Endometrium (tissue), 2 donors: Measurements from ENCODE around the gene RASSF7.
"Not testable (repeated sequence)": the region's sequence is repeated elsewhere in the genome, so short reads cannot be mapped to it uniquely, and the experiment has no call there.

Experiments used
- FAIRE-seq: peaks from 2 replicates; lab custom pipeline; 2012; peaks lifted over from hg19 to GRCh38; lab: Jason Lieb, UNC
- donor health status: control.
- donor health status: control.

Gene RASSF7, protein sequence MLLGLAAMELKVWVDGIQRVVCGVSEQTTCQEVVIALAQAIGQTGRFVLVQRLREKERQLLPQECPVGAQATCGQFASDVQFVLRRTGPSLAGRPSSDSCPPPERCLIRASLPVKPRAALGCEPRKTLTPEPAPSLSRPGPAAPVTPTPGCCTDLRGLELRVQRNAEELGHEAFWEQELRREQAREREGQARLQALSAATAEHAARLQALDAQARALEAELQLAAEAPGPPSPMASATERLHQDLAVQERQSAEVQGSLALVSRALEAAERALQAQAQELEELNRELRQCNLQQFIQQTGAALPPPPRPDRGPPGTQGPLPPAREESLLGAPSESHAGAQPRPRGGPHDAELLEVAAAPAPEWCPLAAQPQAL

DNA sequence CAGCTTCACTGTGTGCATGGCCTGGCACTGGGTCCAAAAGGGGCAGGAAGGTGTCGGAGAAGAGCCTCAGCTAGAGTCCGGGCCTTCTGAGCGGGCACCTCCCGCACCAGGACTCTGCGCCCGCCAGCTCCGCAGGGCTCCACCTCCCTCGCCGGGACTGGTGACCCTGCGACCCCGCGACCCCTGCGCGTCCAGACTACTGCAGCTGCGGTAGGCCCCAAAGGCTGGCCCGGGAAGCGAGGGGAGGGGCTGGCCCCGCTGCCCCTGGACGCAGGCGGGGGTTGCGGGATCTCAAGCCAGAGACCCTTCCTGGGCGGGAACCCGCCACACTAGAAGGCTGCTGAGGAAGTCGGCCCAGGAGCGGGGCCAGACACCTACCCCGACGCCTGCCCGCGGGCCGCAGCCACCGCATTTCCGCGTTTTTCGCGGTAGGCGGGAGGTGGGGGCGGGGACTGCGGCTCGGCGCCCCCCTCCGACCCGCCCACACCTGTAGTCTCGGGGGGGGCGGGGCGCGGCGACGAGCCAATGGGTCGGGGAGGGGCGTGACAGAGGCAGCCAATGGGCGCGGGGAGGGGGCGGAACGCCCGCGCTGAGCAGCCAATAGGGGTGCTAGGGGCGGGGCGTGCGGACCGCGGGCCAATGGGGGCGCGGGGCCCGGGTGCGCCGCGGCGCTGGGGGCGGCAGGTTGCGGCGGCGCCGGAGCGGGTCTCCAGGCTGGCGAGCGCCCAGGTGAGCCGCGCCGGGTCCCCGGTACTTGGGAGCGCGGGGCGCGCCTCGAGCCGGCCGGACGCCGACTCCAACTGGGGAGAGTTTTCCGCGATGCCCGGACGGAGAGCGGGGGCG, at the start of gene RASSF7, which contains the start of gene LMNTD2:
RASSF7 (plus strand) TSS at position 666 of the 843 bp plus-strand sequence. CDS start 799 bp downstream, outside the sequence.
LMNTD2 (minus strand) TSS at position 434 of the 843 bp plus-strand sequence; CDS start at position 412, 22 bp downstream.
- no peak for FAIRE-seq

DNA sequence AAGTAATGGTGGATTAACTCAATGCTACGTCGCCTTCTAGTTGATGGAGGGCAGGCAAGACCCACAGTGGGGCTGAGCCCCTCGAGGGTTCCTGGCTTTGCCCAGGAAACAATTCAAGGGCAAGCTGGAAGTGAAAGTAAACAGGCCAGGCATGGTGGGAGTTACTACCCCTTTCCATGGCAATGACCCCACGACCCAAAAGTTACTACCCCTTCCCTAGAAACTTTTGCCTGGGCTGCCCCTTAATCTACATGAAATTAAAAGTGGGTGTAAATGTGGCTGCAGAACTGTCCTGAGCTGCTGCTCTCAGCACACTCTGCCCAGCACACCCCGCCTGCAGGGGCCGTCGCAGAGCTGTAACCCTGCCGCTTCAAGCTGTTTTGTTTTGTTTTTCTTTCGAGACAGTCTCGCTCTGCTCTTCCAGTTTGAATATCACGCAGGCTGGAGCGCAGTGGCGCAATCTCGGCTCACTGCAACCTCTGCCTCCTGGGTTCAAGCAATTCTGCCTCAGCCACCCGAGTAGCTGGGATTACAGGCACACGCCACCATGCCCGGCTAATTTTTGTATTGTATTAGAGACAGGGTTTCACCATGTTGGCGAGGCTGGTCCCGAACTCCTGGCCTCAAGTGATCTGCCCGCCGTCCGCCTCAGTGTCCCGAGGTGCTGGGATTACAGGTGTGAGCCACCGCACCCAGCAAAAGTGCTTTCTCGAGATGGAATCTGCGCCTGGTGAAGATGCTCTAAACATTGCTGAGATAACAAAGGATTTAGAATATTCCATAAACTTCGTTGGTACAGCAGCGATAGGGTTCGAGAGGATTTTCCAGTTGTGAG, 47.8 kb upstream of the RASSF7 start:
- no peak for FAIRE-seq

DNA sequence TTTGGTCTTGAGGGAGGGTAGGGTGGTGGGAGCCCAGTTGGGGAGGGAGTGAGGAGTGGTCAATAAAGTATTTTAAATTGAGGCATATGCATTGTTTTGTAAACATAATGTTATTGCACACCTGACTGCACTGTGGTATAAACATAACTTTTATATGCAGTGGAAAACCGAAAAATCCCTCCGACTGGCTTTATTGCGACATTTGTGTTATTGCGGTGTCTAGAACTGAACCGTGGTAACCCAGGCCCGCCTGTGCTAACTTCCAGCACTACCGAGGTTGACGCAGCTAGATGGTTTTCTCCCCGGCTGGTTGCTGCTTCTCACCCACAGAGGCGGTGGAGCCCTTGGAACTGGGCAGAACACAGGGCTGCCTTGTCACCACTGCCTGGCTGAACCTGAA, 46.2 kb upstream of the RASSF7 start:
- no peak for FAIRE-seq

DNA sequence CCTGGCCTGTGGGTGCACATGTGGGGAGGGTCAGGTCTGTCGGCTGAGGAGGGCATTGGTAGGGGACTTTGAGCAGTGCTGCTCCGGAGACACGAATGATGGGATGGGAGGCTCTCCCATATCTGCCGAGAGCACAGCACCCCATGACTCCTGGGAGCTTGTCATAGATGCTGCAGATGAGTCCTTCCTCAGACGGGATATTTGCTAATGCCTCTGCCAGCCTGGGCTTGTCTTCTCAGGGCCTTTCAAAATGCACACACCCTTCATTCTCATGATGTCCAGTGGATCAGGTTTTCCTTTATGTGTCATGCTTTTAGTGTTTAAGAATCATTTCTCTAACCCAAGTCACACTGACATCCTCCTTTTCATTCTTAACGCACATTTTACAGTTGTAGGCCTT, 45.6 kb upstream of the RASSF7 start:
- FAIRE-seq: no peak

DNA sequence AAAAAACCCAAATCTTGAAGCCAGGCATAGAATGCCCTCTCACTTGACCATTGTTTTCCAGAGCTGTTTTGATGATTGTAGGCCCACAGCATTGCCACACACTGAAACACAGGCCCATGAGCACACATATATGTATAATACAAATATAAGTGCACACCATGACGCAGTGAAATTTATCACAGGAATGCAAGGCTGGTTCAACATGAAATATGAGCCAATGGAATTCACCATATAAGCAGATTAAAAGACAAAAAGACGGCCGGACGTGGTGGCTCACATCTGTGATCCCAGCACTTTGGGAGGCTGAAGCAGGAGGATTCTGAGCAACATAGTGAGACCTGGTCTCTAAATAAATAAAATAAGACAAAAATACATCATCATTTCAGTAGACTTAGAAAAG, 44.4 kb upstream of the RASSF7 start:
- no peak for FAIRE-seq

DNA sequence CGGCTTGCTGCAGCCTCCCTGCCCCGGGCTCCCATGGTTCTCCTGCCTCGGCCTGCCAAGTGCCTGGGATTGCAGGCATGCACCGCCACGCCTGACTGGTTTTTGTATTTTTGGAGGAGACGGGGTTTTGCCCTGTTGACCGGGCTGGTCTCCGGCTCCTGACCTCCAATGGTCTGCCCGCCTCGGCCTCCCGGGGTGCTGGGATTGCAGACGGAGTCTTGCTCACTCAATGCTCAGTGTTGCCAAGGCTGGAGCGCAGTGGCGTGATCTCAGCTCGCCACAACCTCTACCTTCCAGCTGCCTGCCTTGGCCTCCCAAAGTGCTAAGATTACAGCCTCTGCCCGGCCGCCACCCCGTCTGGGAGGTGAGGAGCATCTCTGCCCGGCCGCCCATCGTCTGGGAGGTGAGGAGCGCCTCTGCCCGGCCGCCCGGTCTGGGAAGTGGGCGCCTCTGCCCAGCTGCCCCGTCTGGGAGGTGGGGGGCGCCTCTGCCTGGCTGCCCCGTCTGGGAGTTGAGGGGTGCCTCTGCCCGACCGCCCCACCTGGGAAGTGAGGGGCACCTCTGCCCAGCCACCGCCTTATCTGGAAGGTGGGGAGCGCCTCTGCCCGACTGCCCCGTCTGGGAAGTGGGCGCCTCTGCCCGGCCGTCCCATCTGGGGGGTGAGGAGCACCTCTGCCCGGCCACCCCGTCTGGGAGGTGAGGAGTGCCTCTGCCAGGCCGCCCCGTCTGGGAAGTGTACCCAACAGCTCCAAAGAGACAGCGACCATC, 43.7 kb upstream of the RASSF7 start:
- not testable (repeated sequence) for FAIRE-seq

DNA sequence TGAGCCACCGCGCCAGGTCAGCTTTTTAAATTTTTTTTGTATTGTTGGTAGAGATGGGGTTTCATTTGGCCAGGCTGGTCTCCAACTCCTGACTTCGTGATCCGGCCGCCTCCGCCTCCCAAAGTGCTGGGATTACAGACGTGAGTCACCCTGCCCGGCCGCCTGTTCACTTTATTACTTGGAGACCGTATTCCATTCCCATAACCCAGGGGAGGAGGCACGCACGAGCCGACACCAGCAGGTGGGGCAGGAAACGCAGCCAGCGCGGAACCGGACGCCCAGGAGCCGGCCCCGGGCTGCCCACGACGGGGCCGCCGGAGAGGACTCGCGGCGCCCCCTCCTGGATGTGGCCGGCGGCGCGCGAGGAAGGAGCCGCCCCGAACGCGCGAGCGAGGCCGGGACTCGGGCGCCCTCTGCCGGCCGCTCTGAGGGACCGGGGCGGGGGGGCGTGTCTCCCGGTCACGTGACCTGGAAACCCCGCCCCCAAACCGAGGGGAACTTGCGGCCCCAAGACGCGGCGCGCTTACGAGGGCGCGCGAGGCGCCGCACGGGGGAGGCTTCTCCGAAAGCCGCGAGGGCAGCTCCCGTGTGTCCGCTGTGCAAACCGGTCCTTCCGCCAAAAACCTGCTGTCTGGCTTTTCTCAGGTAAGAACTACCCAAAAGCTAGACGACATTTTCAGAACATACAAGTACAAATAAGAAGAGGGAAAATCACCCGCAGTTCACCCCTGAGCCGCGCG, 42.1 kb upstream of the RASSF7 start:
- FAIRE-seq: no peak

DNA sequence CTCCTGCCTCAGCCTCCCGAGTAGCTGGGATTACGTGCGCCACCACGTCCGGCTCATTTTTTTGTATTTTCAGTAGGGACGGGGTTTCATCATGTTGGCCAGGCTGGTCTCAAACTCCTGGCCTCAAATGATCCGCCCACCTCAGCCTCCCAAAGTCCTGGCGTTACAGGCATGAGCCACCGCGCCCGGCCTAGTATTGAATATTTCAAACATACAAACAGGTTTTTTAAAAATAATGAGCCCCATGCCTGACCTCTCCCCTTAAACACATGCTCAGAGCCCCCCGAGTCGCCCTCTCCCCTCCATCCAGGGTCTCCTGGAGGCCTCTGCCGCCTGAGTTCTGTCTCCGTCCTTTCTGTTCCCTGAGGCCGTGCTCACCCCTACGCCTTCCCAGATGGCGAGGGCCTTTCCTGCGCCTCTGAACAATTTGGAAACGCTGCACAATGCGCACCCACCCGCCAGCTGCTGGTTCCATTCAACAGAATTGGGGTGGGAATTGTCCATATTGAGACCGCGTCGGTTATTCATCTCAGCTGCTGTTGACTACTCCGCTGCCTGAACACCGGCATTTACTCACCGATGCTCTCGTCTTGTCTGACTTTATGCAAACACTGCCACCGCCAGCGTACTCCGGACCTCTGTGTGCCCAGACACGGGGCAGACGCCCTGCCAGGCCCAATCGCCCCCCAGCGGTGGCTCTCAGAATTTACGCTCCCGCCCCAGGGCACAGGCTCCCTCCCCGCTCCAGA, 40.2 kb upstream of the RASSF7 start:
- FAIRE-seq: no peak

DNA sequence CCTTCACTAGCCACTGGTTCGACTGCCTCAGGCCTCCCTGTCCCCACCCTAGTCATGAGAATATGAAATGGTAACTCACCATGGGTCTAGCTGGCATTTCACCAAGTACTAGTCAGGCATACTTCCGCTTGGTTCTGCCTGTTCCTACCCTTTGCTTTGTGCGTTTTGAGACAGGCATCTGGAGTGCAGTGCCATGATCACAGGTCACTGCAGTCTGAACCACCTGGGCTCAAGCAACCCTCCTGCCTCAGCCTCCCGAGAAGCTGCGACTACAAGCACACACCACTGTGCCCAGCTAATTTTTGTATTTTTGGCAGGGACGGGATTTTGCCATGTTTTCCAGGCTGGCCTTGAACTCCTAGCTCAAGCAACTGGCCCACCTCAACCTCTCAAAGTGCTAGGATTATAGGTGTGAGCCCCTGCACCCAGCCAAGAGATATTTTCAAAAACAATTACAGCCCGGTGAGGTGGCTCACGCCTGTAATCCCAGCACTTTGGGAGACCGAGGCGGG, 39.5 kb upstream of the RASSF7 start:
- no peak for FAIRE-seq

DNA sequence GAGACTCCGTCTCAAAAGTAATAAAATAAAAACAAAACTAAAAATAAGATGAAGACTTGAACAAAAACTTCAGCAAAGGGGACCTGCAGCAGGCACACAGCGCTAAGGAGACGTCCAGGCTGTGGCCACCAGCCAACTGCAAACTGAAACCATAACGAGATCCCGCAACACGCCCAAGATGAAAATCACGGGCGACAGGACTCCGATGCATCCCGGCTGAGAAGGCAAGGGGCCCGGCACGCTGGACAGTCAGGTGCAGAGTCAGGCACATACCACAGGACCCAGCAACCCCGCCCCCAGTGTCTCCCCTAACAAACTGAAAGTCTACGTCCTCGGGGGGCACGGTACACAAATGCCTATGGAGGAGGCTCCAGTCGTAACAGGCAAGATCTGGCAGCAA, 34.6 kb upstream of the RASSF7 start:
- FAIRE-seq: no peak

DNA sequence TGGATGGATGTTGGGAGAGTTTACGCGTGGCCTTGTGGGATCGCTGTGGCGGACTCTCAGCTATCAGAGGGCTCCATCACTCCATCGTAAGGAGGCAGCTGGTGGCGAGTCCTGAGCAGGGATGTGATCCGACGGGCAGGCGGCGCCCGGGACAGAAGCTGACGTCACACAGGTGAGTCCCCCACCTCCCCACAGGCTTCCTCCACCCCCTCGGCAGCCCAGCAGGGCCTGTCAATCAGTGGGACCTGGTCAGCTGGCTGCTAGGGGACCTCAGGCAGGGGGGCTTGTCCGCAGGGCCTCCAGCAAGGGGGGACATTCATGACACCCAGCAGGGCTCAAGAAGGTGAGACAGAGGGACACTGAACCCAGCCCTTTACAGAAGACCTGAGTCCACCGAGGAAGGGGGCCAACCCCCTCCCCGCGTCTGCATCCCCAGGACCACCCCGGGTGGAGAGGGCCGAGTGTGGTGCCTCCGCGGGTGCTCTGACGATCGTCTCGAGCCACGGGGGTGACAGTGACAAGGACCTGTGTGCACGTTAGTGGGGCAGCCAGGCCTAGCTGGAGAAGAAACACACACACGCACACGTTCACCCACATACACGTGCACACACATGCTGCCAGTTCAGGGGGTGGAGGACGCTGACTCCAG, 32.5 kb upstream of the RASSF7 start:
- FAIRE-seq: no peak

DNA sequence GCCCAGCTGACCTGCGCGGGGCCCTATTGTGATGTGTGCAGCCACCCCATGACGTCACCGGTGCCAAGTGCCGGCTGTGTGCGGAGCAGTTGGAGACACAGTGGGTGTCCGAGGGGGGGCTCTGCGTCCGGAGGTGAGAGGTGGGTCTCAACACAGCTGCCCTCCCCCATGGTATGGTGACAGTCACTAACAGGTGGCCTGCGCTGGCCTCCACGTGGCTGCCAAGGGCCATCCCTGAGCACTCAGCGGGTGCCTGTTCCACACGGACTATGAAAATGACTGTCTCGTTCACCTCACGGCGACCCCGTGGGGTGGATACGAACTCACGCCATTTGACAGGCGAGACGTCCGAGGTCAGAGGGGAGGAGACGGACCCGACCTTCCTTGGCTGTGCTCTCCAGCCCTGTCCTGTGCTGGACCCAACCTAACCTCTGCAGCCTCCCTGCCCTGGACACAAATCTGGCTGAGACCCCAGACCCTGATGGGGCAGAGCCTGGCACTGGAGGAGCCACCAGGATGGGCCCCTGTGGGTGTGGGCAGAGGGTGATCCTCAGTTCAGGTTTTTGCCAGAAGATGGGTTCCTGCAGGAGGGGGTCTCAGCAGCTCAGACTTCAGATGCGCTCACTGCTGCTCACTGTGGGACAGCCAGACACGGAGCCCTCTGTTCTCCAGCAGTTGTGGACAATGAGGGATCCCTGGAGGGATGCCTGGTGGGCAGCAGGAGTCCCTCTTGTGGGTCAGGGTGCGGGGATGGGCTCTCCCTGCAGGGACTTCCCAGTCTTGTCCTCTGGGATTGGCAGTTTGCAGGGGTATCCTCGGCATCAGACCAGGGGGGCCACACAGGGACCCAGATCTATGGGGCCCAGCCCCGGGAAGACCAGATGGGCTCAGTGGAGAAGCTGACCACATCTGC, 31.7 kb upstream of the RASSF7 start:
- FAIRE-seq: no peak

DNA sequence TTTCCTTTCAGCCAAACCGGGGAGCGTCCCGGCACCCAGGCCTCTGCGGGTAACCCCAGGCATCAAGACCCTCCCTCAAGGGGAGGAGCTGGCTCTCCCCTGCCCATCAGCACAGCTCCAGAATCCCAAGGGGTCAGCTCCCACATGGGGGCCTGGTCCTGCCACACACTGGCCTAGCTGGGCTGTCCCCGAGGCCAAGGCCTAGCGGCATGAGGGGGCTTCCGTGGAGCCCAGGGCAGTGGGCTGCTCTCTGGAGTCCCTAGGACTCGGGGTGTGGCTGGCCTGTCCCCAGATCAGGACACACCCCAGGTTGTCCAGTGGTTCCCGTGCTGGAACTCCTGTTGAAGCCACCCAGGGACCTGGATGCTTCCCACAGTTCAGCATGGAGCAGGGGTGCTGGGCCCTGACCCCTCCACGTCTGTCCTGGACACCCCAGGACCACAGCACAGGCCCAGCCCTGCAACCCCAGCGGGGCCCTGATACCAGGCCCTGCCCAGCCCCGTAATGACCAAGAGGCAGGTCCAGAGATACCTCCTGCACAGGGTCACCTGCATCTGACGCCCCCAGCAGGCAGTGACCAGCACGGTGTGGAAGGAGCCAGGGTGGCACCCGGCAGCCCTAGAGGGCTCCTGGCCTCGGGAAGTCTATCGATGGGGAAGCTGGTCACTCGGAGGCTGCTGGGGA, 30.9 kb upstream of the RASSF7 start:
- no peak for FAIRE-seq

DNA sequence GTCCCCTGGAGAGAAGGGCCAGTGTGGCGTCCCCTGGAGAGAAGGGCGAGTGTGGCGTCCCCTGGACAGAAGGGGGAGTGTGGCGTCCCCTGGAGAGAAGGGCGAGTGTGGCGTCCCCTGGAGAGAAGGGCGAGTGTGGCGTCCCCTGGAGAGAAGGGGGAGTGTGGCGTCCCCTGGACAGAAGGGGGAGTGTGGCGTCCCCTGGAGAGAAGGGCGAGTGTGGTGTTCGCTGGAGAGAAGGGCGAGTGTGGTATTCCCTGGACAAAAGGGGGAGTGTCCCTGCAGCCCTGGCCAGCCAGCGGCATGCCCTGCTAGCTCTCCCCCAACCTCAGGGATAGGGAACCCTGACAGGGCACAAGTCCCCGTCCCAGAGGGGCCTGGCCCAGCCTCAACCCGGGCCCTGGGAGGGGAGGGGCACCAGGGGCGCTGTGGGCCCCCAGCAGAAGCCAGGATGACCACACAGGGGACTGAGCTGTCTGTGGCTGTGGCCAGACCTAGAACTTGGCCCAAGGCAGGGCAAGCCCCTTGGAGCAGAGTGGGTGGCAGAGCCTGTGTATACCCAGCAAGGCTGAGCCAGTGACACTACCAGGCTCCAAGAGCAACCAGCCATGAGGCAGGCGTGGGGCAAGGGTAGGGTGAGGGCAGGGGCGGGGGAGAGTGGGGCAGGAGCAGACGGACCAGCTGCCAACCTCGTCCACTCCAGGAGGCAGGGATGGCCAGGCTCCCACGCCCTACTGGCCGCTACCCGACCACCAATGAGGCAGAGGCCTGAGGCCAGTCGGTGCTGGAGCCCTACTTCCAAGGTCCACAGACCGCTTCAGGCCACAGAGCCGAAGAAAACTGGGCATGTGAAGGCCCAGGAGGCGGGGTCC, 29.6 kb upstream of the RASSF7 start:
- no peak for FAIRE-seq

DNA sequence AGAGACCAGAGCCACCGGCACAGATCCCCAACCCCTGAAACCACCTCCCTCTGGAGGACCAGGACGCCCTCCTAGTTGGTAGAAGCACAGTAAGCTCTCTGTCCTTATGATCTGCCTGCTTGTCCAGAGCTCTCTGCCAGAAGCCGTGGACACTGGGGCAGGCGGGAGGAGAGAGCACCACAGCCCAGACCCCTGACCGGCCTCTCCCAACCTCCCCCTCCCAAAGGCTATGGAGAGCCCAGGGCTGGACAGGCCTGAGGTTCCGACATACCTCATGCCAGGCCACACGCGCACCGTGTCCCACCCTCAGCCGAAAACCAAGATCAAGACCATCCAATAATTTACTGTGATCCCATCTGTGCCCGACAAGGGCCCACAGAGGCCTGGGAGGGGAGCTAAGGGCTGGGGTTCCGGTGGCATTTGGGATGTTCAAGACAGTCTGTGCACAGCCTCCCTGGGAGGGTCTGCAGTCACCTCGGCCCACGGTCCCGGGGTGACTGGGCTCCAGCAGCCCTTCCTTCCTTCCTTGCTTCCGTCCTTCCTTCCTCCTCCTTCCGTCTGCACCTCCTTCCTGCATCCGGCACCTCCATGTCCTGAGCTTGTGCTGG, 28.7 kb upstream of the RASSF7 start:
- no peak for FAIRE-seq

DNA sequence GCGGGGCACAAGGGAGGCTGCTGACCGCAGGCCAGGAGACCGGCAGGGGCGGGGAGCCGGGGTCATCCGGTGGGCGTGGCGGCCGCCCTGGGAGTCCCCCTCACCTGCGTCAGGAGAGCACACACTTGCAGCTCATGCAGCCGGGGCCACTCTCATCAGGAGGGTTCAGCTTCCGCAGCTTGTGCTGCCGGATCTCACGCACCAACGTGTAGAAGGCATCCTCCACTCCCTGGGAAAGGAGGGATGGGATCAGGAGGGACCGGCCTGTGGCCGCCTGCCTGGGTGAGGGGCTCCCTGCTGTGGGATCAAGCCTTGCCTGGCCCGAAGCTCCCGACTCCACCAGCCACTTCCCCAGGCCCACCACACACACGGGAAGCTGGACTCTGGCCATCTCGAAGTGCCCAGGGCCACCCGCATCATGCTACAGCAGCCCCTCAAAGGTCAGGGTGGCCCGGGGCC, 28.2 kb upstream of the RASSF7 start:
- FAIRE-seq: no peak
